Right lobe of liver (tissue), 4 donors: ENCODE measurements around the gene DNMBP.

ENCODE experiments used
- CTCF ChIP-seq, 4 donors: fragments of 200-600 bp in 3 of 4; fragments of 450-650 bp in 1 of 4; IDR thresholded peaks; one replicate each; pipeline versions ENCODE4 v1.5.1 to v1.8.0; 2016 to 2022; ENCODE audit warnings: antibody characterized with exemption in 4 of 4, mild to moderate bottlenecking in 2 of 4
- POLR2A ChIP-seq: fragments of 450-650 bp; IDR thresholded peaks from one replicate; pipeline ENCODE4 v1.6.1; 2017; ENCODE audit warnings: antibody characterized with exemption, mild to moderate bottlenecking
- donor health status: DM: no; HTN: no; CAD: no.
- donor health status: DM: no; HTN: no; CAD: no.
- donor health status: DM: no; HTN: yes; CAD: no.

DNA sequence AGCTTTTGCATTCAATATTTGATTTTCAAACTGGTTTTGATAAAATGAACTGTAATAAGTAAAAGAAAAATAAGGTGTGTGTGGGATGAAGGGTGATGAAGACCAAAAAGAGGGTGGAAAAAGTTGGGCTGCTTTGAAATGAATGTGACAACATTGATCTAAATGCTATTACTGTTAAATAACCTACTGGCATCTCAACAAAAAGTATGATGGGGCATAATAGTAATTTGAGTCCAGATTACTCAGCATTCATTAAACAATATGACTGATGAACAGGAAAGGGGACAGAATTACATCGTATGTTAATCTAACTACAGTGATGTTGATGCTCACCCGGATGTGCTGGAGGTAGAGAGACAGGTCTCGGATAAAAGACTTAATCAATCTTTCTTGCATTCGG lies 115.1 kb downstream of the DNMBP start:
- TF ChIP-seq POLR2A (no peak), CTCF (IDR thresholded peaks at IDR 0.05) (no peak)
